GM10266 (cell line): ENCODE results near the gene QPCTL.

Experiments used
- DNase-seq: peaks from one replicate; pipeline ENCODE4 v3.0.0; 2012; ENCODE audit errors: extremely low spot score
- CTCF ChIP-seq: IDR thresholded peaks from 2 replicates; pipeline ENCODE4 v1.5.1; 2012; ENCODE audit warnings: mild to moderate bottlenecking, low read depth; ENCODE audit not compliant: control insufficient read depth, insufficient read depth; ENCODE audit errors: missing control alignments

QPCTL gene

GRCh38 chr19:45650722-45651121 is 41.7 kb upstream of the QPCTL start:
- TF ChIP-seq CTCF = no peak
- DNase-seq = no peak

- no peak for TF ChIP-seq CTCF
- no peak for DNase-seq
Observed at GRCh38 chr19:45653634-45654033, 38.8 kb upstream of the QPCTL start.

GRCh38 chr19:45655073-45655472 is 37.4 kb upstream of the QPCTL start:
- no peak for DNase-seq
- no peak for TF ChIP-seq CTCF

GRCh38 chr19:45657520-45658167 is 34.8 kb upstream of the QPCTL start:
- no peak for TF ChIP-seq CTCF

GRCh38 chr19:45659096-45659729 is 33.3 kb upstream of the QPCTL start:
- no peak for DNase-seq
- no peak for TF ChIP-seq CTCF

More at GRCh38 chr19:45657520-45658167, 34.8 kb upstream of the QPCTL start:
- DNase-seq = no peak

GRCh38 chr19:45660636-45661035 is 31.8 kb upstream of the QPCTL start:
- no peak for DNase-seq
- TF ChIP-seq CTCF = no peak

GRCh38 chr19:45663800-45664199 is 28.7 kb upstream of the QPCTL start:
- DNase-seq = no peak
- no peak for TF ChIP-seq CTCF
